K562 (cell line): Measurements from ENCODE around the gene HELZ.

ENCODE experiments used
- CREB1 ChIP-seq, 2 experiments: sonication (generic) in 1 of 2; formaldehyde crosslinking in 1 of 2; IDR thresholded peaks; 2 replicates each; pipeline versions ENCODE4 v1.6.1 to v1.8.0; 2012 to 2022; ENCODE audit warnings: inconsistent platforms in 1 of 2, mild to moderate bottlenecking in 1 of 2, missing genetic modification reagents in 1 of 2, moderate library complexity in 1 of 2
- EP300 ChIP-seq: IDR thresholded peaks from 2 replicates; pipeline ENCODE4 v1.6.1; 2012; ENCODE audit warnings: low read length, improper control_type of control experiment
- FOXM1 ChIP-seq, 2 experiments: fragments of 450-650 bp in 1 of 2; sonication (generic) in 1 of 2; formaldehyde crosslinking in 1 of 2; IDR thresholded peaks; 2 replicates each; pipeline versions ENCODE4 v1.6.1 to v1.9.0; 2017 to 2022; ENCODE audit warnings: low read depth in 2 of 2, mild to moderate bottlenecking in 2 of 2, missing genetic modification reagents in 1 of 2, moderate library complexity in 1 of 2
- TF ChIP-seq, protein P1 (sequence below), 3 experiments: IDR thresholded peaks in 2 of 3; conservative IDR thresholded peaks in 1 of 3; 2 replicates each; pipeline ENCODE4 v1.5.1; 2011 to 2012; ENCODE audit warnings: low read length in 3 of 3, mild to moderate bottlenecking in 3 of 3, control low read depth in 2 of 3, improper control_type of control experiment in 1 of 3, inconsistent platforms in 1 of 3, low read depth in 1 of 3, mixed read lengths in 1 of 3, moderate library complexity in 1 of 3; ENCODE audit not compliant: insufficient read depth in 2 of 3

DNA sequence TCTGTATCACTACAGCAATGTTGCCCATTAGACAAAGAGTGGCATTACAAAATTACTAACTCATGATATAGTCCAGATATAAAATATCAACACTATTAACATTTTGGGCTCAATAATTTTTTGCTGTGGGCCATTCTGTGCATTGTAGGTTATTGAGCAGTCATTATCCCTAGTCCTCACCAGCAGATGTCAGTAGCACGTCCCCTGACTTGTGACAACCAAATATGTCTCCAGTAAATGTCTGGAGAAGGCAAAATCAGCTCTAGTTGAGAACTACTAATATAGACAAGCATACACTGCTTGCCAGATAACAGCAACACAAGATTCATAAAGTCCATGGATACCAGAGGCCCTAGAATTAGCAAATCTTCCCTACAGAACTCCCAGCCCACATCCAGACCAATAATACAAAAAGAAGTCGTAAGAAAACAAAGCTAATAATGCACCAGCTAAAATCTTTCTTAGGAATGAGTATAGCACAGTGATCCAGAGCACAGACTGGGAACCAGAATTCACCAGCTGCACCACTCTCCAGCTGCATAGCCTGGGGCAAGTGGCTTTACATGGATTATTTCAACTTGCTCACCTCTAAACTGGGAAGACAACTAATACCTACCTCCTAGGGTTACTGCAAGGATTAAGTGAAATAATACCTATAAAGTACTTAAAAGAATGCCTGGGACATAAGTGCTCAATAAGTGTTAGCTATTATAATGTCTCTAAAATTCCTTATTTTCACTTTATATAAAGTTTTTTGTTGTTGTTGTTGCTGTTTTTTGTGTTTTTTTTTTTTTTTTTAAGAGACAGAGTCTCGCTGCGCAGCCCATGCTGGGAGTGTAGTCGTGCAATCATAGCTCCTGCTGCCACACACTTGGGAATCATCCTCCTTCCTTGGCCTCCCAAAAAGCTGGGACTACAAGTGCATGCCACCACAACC, 23.7 kb downstream of the HELZ start:
- TF ChIP-seq CREB1 (IDR thresholded peaks at IDR 0.05) (no peak), CREB1 (CRISPR knock-in tag; IDR thresholded peaks at IDR 0.05) (no peak), EP300 (no peak), FOXM1 (IDR thresholded peaks at IDR 0.05; ENCODE audit: low read depth) (no peak), FOXM1 (CRISPR knock-in tag; IDR thresholded peaks at IDR 0.05; ENCODE audit: low read depth) (no peak)
- TF ChIP-seq, protein P1, sequence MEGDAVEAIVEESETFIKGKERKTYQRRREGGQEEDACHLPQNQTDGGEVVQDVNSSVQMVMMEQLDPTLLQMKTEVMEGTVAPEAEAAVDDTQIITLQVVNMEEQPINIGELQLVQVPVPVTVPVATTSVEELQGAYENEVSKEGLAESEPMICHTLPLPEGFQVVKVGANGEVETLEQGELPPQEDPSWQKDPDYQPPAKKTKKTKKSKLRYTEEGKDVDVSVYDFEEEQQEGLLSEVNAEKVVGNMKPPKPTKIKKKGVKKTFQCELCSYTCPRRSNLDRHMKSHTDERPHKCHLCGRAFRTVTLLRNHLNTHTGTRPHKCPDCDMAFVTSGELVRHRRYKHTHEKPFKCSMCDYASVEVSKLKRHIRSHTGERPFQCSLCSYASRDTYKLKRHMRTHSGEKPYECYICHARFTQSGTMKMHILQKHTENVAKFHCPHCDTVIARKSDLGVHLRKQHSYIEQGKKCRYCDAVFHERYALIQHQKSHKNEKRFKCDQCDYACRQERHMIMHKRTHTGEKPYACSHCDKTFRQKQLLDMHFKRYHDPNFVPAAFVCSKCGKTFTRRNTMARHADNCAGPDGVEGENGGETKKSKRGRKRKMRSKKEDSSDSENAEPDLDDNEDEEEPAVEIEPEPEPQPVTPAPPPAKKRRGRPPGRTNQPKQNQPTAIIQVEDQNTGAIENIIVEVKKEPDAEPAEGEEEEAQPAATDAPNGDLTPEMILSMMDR (IDR thresholded peaks at IDR 0.05 in 2 of 3, conservative IDR thresholded peaks at IDR 0.05 in 1 of 3; ENCODE audit: insufficient read depth in 2 of 3, low read depth in 1 of 3, low read length in 3 of 3), result peak; percentile 60 to 76 (median 63)
